H1 (cell line): ENCODE measurements around the gene CDK5. TPM values are rescaled to one million over a fixed set of nuclear protein-coding genes. Genes with fewer than 3 reads are reported as not detected.

Experiments used
- CTCF ChIP-seq, 3 experiments: IDR thresholded peaks; 1 replicate in 2 of 3; 2 replicates in 1 of 3; pipeline versions ENCODE4 v1.5.1 to v1.6.1; 2011; ENCODE audit warnings: low read length in 3 of 3, mild to moderate bottlenecking in 3 of 3, inconsistent platforms in 2 of 3, low read depth in 1 of 3, moderate library complexity in 1 of 3; ENCODE audit not compliant: insufficient read depth in 1 of 3; ENCODE audit errors: control extremely low read depth in 1 of 3
- TBP ChIP-seq: IDR thresholded peaks from 2 replicates; pipeline ENCODE4 v1.6.1; 2011; ENCODE audit warnings: low read depth, low read length, improper control_type of control experiment
- polyA plus RNA-seq, 7 experiments: library from polyadenylated mRNA; depleted of rRNA in 3 of 7; stranded (reverse) in 5 of 7; unstranded in 2 of 7; fragments of >200 nt in 5 of 7; fragments of 200-250 nt in 2 of 7; gene quantifications; 1 replicate in 5 of 7; 2 replicates in 1 of 7; 4 replicates in 1 of 7; pipeline versions ENCODE4 v1.2.1 to v1.2.3, GENCODE V29; 2011 to 2013; ENCODE audit warnings: missing spikeins in 2 of 7, mixed read lengths in 2 of 7
- total RNA-seq: library from RNA; stranded (reverse); fragmentation: NEBNext Ultra II Directional; extraction: Animal tissue kit (Norgen Biotek cat#: 25700); gene quantifications from 2 replicates; pipeline ENCODE4 v1.2.1, GENCODE V29; 2021

Gene CDK5
- total and polyA plus RNA-seq, 2 of the 8 experiments (the other 6 are each of a cell fraction or from before 2014, with no cell fraction given) = 22.8 to 37.2 TPM

GRCh38 chr7:151023232-151023631 lies 34.5 kb downstream of the CDK5 start (continued):
- TF ChIP-seq CTCF (IDR thresholded peaks at IDR 0.05; ENCODE audit: control extremely low read depth in 1 of 3, insufficient read depth in 1 of 3, low read depth in 1 of 3, low read length in 3 of 3) (no peak), TBP (no peak)
